ENCODE measurements around the gene VWA5A.

Gene VWA5A

DNA sequence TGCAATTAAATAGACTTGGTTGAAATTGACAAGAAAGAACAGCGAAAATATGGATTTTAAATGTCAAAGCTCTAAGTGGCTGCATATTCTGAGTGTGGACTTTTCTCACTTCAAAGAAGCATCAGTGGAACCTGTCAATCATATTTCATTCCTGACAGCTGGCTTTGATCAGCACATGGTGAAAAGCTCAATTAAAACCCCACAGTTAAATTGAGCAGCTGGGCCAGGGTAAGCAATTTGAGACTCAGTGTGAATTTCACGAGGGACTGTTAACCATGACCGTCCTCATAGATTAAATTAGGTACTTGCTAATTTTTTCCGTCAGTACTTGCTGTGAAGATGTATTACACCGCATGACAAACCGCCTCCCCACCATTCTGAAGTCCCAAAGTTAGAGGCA is 56.9 kb downstream of the VWA5A start:
- DNase-seq: no peak

DNA sequence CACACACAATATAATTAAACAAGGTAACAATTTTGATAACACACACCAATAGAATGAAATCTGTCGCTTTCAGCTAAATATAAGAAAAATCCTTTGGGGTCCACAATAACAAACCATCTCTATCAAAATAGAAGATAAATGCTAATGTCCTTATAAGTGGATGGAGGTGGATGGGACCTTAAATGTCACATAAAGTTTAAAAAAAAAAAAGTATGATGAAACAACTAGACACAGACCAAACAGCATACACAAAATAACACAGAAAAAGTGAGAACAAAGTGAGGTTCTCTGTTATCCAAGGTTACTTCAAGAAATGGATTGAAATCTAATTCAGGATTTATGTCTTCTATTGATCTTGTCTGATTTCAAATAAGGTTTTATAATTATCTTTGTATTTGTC is 57.3 kb downstream of the VWA5A start:
- no peak for DNase-seq

DNA sequence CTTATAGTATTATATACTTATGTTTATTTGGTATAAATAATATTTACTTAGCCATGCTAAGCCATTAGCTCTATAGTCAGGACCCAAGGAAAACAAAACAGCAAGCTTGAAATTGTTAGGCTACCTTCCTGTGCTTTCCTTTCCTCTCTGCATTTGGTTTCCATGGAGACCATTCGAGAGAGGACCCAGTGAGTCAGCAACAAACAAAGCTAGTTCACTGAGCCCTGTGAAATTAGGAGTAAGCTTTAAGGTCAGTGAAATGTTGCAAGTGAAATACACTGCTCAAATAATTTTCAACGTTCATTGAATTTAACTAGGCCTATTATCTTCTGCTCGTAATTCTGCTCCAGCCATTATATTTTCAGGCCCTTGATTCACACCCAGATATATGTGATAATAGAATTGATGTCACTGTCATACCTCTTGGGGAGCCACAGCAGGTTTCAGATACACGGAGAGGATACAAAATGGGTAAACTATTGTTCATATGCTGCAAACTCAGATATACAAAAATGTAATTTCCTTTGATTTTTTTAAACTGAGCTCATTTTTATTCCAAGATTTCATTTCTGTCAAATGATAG is 58.8 kb downstream of the VWA5A start:
- no peak for DNase-seq

DNA sequence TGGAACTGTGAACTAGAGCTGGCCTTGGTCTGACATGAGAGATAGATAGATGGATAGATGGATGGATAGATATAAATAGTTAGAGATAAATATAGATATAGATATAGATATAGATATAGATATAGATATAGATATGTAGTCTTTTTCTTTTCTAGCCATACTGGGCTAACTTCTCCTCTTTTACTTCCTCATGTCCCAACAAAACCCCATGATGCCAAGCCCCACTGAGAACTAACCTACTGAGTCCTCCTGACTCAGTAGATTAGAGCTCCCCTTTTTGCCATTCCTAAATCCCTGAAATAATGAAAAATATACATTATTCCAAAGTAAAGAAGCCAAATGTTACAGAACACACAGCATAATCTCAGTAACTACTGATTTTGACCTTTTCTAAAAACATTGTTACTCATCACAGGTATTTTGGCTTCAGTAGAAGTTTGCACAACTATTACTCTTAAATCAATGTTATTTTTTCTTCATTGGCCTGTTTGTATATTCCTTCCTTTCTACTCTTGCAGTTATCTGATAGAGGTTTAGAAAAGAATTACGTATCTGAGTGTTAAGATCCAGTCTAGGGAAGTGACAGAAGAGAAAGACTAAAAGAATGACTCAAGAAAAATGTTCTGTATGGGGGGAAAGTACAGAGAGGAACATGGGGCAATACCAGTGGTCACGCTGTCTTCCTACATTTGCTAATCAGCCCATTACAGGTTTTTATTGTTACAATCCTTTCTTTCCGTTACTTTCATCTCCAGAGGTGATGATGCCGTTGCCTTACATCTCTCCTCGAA is 61.9 kb downstream of the VWA5A start:
- no peak for DNase-seq

DNA sequence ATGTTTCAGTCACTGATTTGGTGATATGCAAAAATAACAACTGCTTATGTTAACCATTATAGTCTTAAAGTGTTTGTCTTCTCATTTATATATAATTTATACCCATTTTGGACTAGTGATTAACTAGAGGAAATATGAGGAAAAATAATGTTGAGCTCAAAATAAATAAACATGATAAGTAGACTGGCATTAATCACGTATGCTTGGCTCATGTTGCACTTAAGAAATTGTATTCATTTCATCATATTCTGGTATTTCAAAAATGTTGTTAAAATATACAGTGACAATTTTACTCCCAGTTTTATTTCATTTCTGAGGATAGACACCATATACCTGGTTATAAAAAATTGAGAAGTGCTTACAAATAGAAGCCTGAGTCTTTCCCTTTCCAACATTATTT is 64.1 kb downstream of the VWA5A start:
- no peak for DNase-seq

DNA sequence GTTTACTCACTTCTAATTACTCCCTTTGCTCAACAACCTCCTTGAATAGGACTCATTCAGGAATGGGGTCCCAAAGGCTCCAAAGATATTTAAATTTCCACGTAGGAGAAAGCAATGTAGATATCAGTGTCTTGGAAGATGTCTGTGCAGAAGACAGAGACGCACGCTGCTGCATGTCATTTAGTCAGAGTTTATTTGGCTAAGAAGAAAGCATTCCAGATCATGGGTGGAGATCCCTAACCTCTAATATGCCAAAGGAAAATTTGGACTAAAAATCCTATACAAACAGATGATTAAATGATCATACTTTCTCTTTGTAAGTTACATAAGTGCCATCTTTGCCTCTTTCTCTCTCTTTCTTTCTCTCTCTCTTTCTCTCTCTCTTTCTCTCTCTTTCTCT is 67.8 kb downstream of the VWA5A start, which contains the start of gene OR10D3:
Gene OR10D3, plus strand, starts transcription at position 278 of the 400 bp plus-strand sequence. CDS start 1,925 bp downstream, outside the sequence.
- no peak for DNase-seq

DNA sequence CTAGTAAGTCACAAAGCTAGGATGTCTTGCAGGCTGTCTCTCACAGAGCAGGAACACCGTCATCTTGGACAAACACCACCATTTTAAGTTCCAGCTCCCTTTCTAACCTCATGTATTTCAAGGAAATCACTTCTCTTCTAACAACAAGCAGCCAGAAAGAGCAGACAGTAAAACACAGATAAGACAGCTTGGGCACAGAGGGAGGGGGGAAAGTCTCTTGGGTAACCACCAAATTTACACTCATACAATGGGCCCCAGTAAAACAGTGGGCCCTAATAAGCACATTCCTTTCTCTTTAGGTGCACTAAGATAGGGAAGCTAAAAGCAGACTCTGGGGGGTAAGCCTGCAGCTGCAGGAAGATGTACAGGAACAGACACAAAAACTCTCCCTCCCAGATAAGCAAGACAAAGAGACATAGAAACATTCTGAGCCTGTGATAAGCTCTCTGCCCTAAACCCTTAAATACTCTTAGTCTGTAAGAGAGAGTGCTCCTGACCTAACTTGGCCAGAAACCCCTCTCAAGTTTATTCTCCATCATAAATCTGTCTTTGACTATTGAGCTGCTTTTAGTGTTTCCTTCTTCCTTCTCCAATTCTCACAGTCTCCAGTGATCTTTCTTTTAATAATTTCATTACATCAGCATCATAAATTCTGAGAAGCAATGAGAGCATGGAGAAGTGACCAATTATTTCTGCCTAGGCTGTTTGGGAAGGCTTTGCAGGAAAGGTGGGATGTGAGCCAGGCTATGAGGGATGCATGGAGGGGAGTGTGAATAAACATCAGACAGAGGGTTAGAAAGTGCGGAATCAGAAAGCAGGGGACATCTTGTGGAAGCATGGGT is 75.3 kb downstream of the VWA5A start:
- DNase-seq: no peak

DNA sequence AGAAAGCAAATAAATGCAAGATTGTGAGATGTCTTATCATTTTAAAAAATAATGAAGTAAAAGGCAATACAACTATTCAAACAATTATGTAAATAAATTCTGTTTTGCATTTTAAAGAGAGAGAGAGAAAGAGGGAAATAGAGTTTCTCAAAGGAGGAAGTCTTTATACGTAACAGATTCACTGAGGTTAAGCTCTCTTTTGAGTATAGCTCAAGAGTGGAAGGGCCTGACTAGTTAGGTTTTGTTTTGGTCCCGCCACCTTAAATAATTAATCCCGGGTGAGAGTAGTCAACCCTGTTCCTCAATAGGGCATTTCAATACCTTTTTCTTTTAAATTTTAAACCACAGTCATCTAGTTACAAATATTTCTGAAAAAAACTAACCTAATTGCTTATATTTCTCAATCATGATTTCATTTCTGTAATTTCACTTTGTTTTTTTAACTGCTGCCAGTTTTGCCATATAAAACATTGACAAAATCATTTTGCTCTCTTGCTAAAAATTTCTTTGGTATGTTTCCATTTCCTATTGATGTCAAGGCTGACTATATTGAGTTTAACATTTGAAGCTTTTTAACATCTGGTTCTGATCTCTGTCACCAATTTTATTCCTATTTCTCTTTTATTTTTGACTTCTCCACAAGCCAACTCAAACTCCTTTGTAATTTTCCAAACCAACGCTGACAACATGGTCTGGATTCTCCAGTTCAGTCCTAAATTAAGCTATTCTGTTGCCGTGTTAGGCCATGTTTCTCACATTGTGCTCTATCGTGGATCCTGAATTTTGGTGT is 78.2 kb downstream of the VWA5A start:
- no peak for DNase-seq

DNA sequence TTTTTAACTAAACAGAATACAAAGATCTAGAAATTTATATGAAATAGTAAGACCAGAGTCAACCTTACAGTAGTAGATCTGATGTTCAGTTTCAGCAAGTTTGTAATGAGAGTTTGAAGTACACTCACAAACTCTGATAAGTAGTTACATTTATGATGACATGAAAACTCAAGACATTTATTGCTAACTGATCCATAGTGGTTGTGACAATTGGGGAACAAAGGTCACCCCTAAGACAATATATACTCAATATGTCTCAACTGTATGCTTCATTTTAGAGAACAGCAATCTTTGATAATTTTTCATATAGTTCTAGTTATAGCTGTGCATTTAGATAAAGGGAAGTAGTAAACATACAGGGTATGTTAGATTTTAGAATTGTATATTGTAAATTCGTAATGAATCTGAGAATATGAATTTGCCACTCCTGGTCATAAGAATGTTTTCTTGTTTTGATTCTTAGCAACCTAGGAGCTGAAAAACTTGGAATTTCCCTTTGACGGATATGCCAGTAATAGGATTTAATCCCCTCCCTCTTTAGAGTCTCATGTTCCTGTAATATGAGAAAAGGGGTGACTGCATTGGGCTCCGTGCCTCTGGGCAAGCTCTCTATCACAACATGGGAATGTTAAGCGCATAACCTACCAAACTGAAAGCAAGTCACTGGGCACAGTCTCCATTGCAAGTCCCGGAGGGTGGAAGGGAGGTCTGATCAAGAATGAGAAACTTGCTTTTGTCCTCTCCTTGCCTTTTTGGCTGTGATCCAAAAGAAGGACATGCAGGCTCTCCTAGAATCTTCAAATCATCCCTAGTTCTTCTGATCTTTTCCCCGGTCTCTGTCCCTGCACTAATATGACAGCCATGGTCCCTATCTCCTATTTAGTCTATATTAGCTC is 79.3 kb downstream of the VWA5A start:
- DNase-seq: no peak

DNA sequence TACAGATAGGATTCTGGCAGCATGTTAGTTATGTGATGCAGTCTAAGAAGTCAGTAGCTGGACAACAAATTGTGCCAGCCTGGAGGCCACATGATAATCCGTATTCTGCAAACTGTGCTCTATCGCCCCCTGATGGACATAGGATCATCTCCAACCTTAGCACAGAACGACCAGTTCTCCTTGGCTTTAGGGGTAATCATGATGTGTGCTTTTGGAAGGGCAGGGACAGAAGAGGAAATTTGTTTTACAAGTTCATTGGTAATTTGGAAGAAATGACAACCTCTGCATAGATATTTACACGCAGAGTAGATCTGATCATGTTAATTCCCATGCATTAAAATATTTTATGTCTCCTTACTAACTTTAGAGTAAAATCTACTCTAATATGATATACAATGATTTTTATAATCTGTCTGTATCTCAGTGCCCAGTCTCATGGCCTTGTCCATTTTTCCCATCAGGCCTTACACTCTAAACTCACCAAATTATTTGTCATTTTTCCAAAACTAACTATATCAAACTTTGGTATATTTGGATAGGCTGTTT is 80.0 kb downstream of the VWA5A start:
- peak; percentile 37 for DNase-seq
